GM12878 (cell line): Measurements from ENCODE around the gene ZNF341. TPM values are rescaled to one million over a fixed set of nuclear protein-coding genes. Genes with fewer than 3 reads are reported as not detected.

Experiments used
- ATAC-seq: fragments of 200-7000 bp; cut with Tn5 transposase; 3 replicates; pipeline ENCODE4 v1.9.1; 2020; ENCODE audit warnings: mild to moderate bottlenecking, moderate library complexity
- BruUV-seq: library from RNA; stranded (reverse); fragments of 400-500 nt; replicated peaks from 2 replicates; lab custom pipeline; 2021; lab: Mats Ljungman, UMichigan
- CTCF ChIA-PET: fragments of 300-600 bp; sonication (Branson Sonifier 250); formaldehyde crosslinking; extraction: SDS; loops from one replicate; lab custom pipeline; 2021; ENCODE audit warnings: inconsistent platforms; lab: Yijun Ruan, JAX
- POLR2A ChIA-PET: fragments of 350-600 bp; formaldehyde crosslinking; extraction: SDS; loops from one replicate; lab custom pipeline; 2021; ENCODE audit warnings: inconsistent platforms; lab: Charles Lee
- RAD21 ChIA-PET: fragments of 300-600 bp; sonication (Branson Sonifier 250); formaldehyde crosslinking; loops from one replicate; lab custom pipeline; 2023; ENCODE audit warnings: antibody characterized with exemption; ENCODE audit not compliant: unreplicated experiment; lab: Charles Lee
- SMC1A ChIA-PET: fragments of 300-600 bp; sonication (Branson Sonifier 250); formaldehyde crosslinking; loops from one replicate; lab custom pipeline; 2023; ENCODE audit not compliant: unreplicated experiment, uncharacterized antibody; lab: Charles Lee
- DNase-seq: peaks from one replicate; pipeline ENCODE4 v3.0.0-alpha.2; 2011; ENCODE audit warnings: low read depth, low spot score
- FAIRE-seq: peaks from 3 replicates; lab custom pipeline; 2011; peaks lifted over from hg19 to GRCh38; lab: Jason Lieb, UNC
- H2AFZ ChIP-seq: 2 replicates; pipeline ENCODE4 v1.6.0; 2011; ENCODE audit warnings: low read depth, low read length, control low read depth; ENCODE audit not compliant: control insufficient read depth
- H3K27ac ChIP-seq: 2 replicates; pipeline ENCODE4 v1.5.1; 2011; ENCODE audit warnings: control low read depth; ENCODE audit not compliant: control insufficient read depth, insufficient read depth
- H3K27me3 ChIP-seq, 2 experiments: replicated peaks in 1 of 2; 2 replicates each; pipeline versions ENCODE4 v1.6.0 to v1.6.1; 2011; ENCODE audit warnings: low read length in 1 of 2; ENCODE audit not compliant: control insufficient read depth in 2 of 2, insufficient read depth in 2 of 2
- H3K36me3 ChIP-seq, 2 experiments: 2 replicates each; pipeline ENCODE4 v1.5.1; 2011; ENCODE audit warnings: low read length in 1 of 2; ENCODE audit not compliant: control insufficient read depth in 2 of 2, insufficient read depth in 2 of 2
- H3K4me1 ChIP-seq: 2 replicates; pipeline ENCODE4 v1.6.1; 2011; ENCODE audit warnings: mild to moderate bottlenecking, low read length, moderate library complexity, mixed read lengths; ENCODE audit not compliant: control insufficient read depth, insufficient read depth
- H3K4me2 ChIP-seq: 2 replicates; pipeline ENCODE4 v1.6.0; 2011; ENCODE audit warnings: control low read depth; ENCODE audit not compliant: control insufficient read depth, insufficient read depth
- H3K4me3 ChIP-seq: fragments of 200-600 bp; sonication (generic); 2 replicates; pipeline ENCODE4 v1.5.1; 2016
- H3K79me2 ChIP-seq: 2 replicates; pipeline ENCODE4 v1.6.0; 2011; ENCODE audit warnings: low read length; ENCODE audit not compliant: control insufficient read depth, insufficient read depth
- H3K9ac ChIP-seq: 2 replicates; pipeline ENCODE4 v1.8.0; 2011; ENCODE audit warnings: low read length, control low read depth, mixed read lengths; ENCODE audit not compliant: control insufficient read depth, insufficient read depth
- H3K9me3 ChIP-seq: replicated peaks from 3 replicates; pipeline ENCODE4 v1.5.1; 2011; ENCODE audit warnings: mild to moderate bottlenecking, low read length; ENCODE audit not compliant: control insufficient read depth, insufficient read depth
- H4K20me1 ChIP-seq: 2 replicates; pipeline ENCODE4 v1.6.0; 2011; ENCODE audit not compliant: control insufficient read depth, insufficient read depth
- CEBPB ChIP-seq, 2 experiments: fragments of 150-350 bp in 1 of 2; IDR thresholded peaks; 2 replicates each; pipeline ENCODE4 v1.6.1; 2012 to 2014; ENCODE audit warnings: low read depth in 2 of 2, low read length in 2 of 2, borderline replicate concordance in 1 of 2, inconsistent platforms in 1 of 2
- E4F1 ChIP-seq: fragments of 450-650 bp; IDR thresholded peaks from 2 replicates; pipeline ENCODE4 v1.6.1; 2018; ENCODE audit warnings: borderline replicate concordance, mild to moderate bottlenecking; ENCODE audit not compliant: partially characterized antibody
- ESRRA ChIP-seq: IDR thresholded peaks from 2 replicates; pipeline ENCODE4 v1.6.1; 2012; ENCODE audit warnings: mild to moderate bottlenecking, low read length, improper control_type of control experiment
- HDAC2 ChIP-seq: fragments of 200-600 bp; sonication (generic); IDR thresholded peaks from 2 replicates; pipeline ENCODE4 v1.6.1; 2017
- JUND ChIP-seq: IDR thresholded peaks from 2 replicates; pipeline ENCODE4 v1.6.1; 2012; ENCODE audit warnings: low read depth, mild to moderate bottlenecking, low read length, improper control_type of control experiment, moderate library complexity
- KAT2A ChIP-seq: conservative IDR thresholded peaks from 2 replicates; pipeline ENCODE4 v1.6.1; 2011; ENCODE audit warnings: low read depth, low read length; ENCODE audit not compliant: control insufficient read depth
- MTA3 ChIP-seq: IDR thresholded peaks from 2 replicates; pipeline ENCODE4 v1.6.1; 2012; ENCODE audit warnings: low read length, inconsistent platforms, borderline replicate concordance
- NFYA ChIP-seq: IDR thresholded peaks from 2 replicates; pipeline ENCODE4 v1.6.1; 2011; ENCODE audit warnings: low read depth, mild to moderate bottlenecking, low read length, improper control_type of control experiment, borderline replicate concordance
- RCOR1 ChIP-seq: conservative IDR thresholded peaks from 2 replicates; pipeline ENCODE4 v1.6.1; 2012; ENCODE audit warnings: low read depth, low read length, improper control_type of control experiment
- ZNF274 ChIP-seq: IDR thresholded peaks from one replicate; pipeline ENCODE4 v1.8.0; 2011; ENCODE audit not compliant: insufficient read length, insufficient read depth
- WGBS: methylation state at CpG from one replicate; pipeline ENCODE4 v1.1.6; 2016; ENCODE audit warnings: low lambda C conversion rate; ENCODE audit not compliant: insufficient replicate concordance, insufficient coverage; ENCODE audit errors: missing lambda C conversion rate; 5-methylcytosine and 5-hydroxymethylcytosine counted together
- in situ Hi-C: fragments of 300-500 bp; cut with MboI; formaldehyde crosslinking; loops from 9 replicates; pipeline ENCODE4 v1.14.3; 2018; ENCODE audit warnings: mixed read lengths
- intact Hi-C: fragments of 100-400 bp; cut with micrococcal nuclease; formaldehyde crosslinking; loops from one replicate; pipeline ENCODE4 v1.14.2; 2022; ENCODE audit not compliant: unreplicated experiment
- polyA plus RNA-seq, 11 experiments: library from polyadenylated mRNA; depleted of rRNA in 4 of 11; unstranded in 6 of 11; stranded (reverse) in 5 of 11; fragments of >200 nt; fragmentation: Nextera tagmentation in 4 of 11; fragmentation: Illumina TruSeq in 1 of 11; extraction: Ambion mirVana in 4 of 11; extraction: Trizol in 1 of 11; gene quantifications; 1 replicate in 1 of 11; 2 replicates in 10 of 11; pipeline versions ENCODE4 v1.2.1 to v1.2.3, GENCODE V29; 2011 to 2016; ENCODE audit warnings: inconsistent platforms in 2 of 11, missing spikeins in 2 of 11, low read depth in 1 of 11
- total RNA-seq, 4 experiments: library from RNA; depleted of rRNA in 3 of 4; stranded (reverse); fragments of >200 nt in 3 of 4; fragmentation: Illumina TruSeq in 1 of 4; extraction: Trizol in 1 of 4; gene quantifications; 2 replicates each; pipeline versions ENCODE4 v1.2.1 to v1.2.3, GENCODE V29; 2013 to 2021
- TF ChIP-seq, protein P1 (sequence below): IDR thresholded peaks from 2 replicates; pipeline ENCODE4 v1.6.1; 2011; ENCODE audit warnings: mild to moderate bottlenecking, low read depth, low read length, moderate library complexity; ENCODE audit not compliant: insufficient replicate concordance
- TF ChIP-seq, protein P2 (sequence below): fragments of 450-650 bp; IDR thresholded peaks from 2 replicates; pipeline ENCODE4 v1.6.1; 2018; ENCODE audit warnings: mild to moderate bottlenecking, low read depth, moderate library complexity; ENCODE audit not compliant: partially characterized antibody
- TF ChIP-seq, protein P3 (sequence below): IDR thresholded peaks from 2 replicates; pipeline ENCODE4 v1.6.1; 2012; ENCODE audit warnings: mild to moderate bottlenecking, low read depth, low read length

The ZNF341 gene
- total and polyA plus RNA-seq, 10 of the 15 experiments (the other 5 are each of a cell fraction or from before 2014, with no cell fraction given): 0.18 to 5.0 (median 2.6) TPM

DNA sequence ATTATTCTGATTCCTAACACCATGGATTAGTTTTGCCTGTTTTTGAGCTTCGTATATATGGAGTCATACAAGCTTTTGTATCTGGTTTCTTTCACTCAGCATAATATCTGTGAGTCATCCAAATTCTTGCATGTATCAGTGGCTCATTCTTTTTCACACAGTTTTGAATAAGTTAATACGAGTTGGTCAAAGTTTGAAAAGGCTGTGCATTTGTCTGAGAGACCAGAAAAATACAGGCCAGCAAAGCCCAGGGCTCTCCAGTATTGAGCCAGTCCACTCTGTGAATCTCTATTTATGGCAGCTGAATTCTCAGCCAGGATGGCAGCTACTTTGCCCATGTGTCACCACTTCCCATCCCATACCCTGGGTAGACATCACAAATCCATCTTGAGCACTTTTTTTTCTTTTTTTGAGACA lies 72.1 kb downstream of the ZNF341 start:
- Histone ChIP-seq H3K9ac (no peak overlapping the region), H3K27me3 (no peaks in the 10 kb centered on the region), H3K4me3 (no peak overlapping the region), H3K27ac (no peak overlapping the region), H3K9me3 (no peaks in the 10 kb centered on the region), H2AFZ (no peak overlapping the region), H3K4me2 (no peak overlapping the region), H3K79me2 (no peaks in the 10 kb centered on the region), H4K20me1 (no peaks in the 10 kb centered on the region), H3K36me3 (no peaks in the 10 kb centered on the region), H3K4me1 (no peaks in the 10 kb centered on the region)
- no peak for ATAC-seq
- intact Hi-C loops (no loop called here), in situ Hi-C loops (no loop called here)
- DNase-seq: no peak
- ChIA-PET CTCF (interaction anchor here (0.5 to 1.2 kb wide), 4 partner anchors 10 to 58 kb away, joined by 3 to 4 read pairs (median 3); no protein-coding TSS in a partner anchor), POLR2A (interaction anchor here (0.7 kb wide), 1 partner anchor 21 kb away, joined by 3 read pairs; no protein-coding TSS in a partner anchor), SMC1A (interaction anchor here (1.2 to 1.4 kb wide), 2 partner anchors 12 to 23 kb away, joined by 3 to 5 read pairs; no protein-coding TSS in a partner anchor), RAD21 (no interaction called here)
- no TSS peak for BruUV-seq
- FAIRE-seq: no peak
- 22% methylated on average over 2 of the region's 2 CpGs for WGBS
- TF ChIP-seq, protein P1, sequence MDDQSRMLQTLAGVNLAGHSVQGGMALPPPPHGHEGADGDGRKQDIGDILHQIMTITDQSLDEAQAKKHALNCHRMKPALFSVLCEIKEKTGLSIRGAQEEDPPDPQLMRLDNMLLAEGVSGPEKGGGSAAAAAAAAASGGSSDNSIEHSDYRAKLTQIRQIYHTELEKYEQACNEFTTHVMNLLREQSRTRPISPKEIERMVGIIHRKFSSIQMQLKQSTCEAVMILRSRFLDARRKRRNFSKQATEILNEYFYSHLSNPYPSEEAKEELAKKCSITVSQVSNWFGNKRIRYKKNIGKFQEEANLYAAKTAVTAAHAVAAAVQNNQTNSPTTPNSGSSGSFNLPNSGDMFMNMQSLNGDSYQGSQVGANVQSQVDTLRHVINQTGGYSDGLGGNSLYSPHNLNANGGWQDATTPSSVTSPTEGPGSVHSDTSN: no peak
- TF ChIP-seq, protein P2, sequence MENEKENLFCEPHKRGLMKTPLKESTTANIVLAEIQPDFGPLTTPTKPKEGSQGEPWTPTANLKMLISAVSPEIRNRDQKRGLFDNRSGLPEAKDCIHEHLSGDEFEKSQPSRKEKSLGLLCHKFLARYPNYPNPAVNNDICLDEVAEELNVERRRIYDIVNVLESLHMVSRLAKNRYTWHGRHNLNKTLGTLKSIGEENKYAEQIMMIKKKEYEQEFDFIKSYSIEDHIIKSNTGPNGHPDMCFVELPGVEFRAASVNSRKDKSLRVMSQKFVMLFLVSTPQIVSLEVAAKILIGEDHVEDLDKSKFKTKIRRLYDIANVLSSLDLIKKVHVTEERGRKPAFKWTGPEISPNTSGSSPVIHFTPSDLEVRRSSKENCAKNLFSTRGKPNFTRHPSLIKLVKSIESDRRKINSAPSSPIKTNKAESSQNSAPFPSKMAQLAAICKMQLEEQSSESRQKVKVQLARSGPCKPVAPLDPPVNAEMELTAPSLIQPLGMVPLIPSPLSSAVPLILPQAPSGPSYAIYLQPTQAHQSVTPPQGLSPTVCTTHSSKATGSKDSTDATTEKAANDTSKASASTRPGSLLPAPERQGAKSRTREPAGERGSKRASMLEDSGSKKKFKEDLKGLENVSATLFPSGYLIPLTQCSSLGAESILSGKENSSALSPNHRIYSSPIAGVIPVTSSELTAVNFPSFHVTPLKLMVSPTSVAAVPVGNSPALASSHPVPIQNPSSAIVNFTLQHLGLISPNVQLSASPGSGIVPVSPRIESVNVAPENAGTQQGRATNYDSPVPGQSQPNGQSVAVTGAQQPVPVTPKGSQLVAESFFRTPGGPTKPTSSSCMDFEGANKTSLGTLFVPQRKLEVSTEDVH: no peak
- TF ChIP-seq MTA3 (no peak), ESRRA (no peak), CEBPB (IDR thresholded peaks at IDR 0.05; ENCODE audit: borderline replicate concordance in 1 of 2, low read depth in 2 of 2, low read length in 2 of 2) (no peak), E4F1 (no peak), KAT2A (no peak), RCOR1 (no peak), HDAC2 (no peak), NFYA (no peak), ZNF274 (no peak), JUND (no peak)
- TF ChIP-seq, protein P3, sequence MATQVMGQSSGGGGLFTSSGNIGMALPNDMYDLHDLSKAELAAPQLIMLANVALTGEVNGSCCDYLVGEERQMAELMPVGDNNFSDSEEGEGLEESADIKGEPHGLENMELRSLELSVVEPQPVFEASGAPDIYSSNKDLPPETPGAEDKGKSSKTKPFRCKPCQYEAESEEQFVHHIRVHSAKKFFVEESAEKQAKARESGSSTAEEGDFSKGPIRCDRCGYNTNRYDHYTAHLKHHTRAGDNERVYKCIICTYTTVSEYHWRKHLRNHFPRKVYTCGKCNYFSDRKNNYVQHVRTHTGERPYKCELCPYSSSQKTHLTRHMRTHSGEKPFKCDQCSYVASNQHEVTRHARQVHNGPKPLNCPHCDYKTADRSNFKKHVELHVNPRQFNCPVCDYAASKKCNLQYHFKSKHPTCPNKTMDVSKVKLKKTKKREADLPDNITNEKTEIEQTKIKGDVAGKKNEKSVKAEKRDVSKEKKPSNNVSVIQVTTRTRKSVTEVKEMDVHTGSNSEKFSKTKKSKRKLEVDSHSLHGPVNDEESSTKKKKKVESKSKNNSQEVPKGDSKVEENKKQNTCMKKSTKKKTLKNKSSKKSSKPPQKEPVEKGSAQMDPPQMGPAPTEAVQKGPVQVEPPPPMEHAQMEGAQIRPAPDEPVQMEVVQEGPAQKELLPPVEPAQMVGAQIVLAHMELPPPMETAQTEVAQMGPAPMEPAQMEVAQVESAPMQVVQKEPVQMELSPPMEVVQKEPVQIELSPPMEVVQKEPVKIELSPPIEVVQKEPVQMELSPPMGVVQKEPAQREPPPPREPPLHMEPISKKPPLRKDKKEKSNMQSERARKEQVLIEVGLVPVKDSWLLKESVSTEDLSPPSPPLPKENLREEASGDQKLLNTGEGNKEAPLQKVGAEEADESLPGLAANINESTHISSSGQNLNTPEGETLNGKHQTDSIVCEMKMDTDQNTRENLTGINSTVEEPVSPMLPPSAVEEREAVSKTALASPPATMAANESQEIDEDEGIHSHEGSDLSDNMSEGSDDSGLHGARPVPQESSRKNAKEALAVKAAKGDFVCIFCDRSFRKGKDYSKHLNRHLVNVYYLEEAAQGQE: no peak
